A673 (cell line): ENCODE measurements around the gene TARBP2. TPM values are rescaled to one million over a fixed set of nuclear protein-coding genes. Genes with fewer than 3 reads are reported as not detected.

Experiments used
- BruUV-seq: library from RNA; stranded (reverse); fragments of 400-500 nt; replicated peaks from 2 replicates; lab custom pipeline; 2021; lab: Mats Ljungman, UMichigan
- CTCF ChIA-PET: fragments of 300-600 bp; sonication (Branson Sonifier 250); formaldehyde crosslinking; loops from one replicate; lab custom pipeline; 2022; ENCODE audit warnings: antibody characterized with exemption; lab: Charles Lee
- POLR2A ChIA-PET: fragments of 300-600 bp; sonication (Branson Sonifier 250); formaldehyde crosslinking; loops from one replicate; lab custom pipeline; 2022; ENCODE audit warnings: antibody characterized with exemption; ENCODE audit not compliant: low non-redundant PET; lab: Charles Lee
- DNase-seq: peaks from one replicate; pipeline ENCODE4 v3.0.0-alpha.2; 2015; ENCODE audit warnings: low spot score
- H3K27ac ChIP-seq: fragments of 200-600 bp; sonication (generic); 2 replicates; pipeline ENCODE4 v1.5.1; 2016; ENCODE audit warnings: mixed run types, low read depth, mild to moderate bottlenecking, mixed read lengths, antibody characterized with exemption, low read length; ENCODE audit not compliant: poor library complexity, severe bottlenecking
- H3K27me3 ChIP-seq: fragments of 200-600 bp; sonication (generic); replicated peaks from 2 replicates; pipeline ENCODE4 v1.6.1; 2017; ENCODE audit warnings: mixed run types, low read depth, mild to moderate bottlenecking, mixed read lengths, antibody characterized with exemption, low read length; ENCODE audit not compliant: insufficient read depth, poor library complexity
- H3K36me3 ChIP-seq: fragments of 200-600 bp; sonication (generic); 2 replicates; pipeline ENCODE4 v1.6.1; 2016; ENCODE audit warnings: mixed run types, mild to moderate bottlenecking, mixed read lengths, antibody characterized with exemption, low read length; ENCODE audit not compliant: insufficient read depth, poor library complexity, severe bottlenecking
- H3K4me1 ChIP-seq: fragments of 200-600 bp; sonication (generic); 2 replicates; pipeline ENCODE4 v1.6.1; 2017; ENCODE audit warnings: mixed run types, mild to moderate bottlenecking, mixed read lengths, antibody characterized with exemption, low read length; ENCODE audit not compliant: insufficient read depth, poor library complexity, severe bottlenecking
- H3K4me3 ChIP-seq: fragments of 200-600 bp; sonication (generic); 2 replicates; pipeline ENCODE4 v1.5.1; 2016; ENCODE audit warnings: low read depth, mixed run types, mild to moderate bottlenecking, mixed read lengths, low read length; ENCODE audit not compliant: poor library complexity, severe bottlenecking
- H3K9me3 ChIP-seq: fragments of 200-600 bp; sonication (generic); 2 replicates; pipeline ENCODE4 v1.6.1; 2016; ENCODE audit warnings: mixed run types, low read depth, mild to moderate bottlenecking, mixed read lengths, antibody characterized with exemption, low read length; ENCODE audit not compliant: poor library complexity, severe bottlenecking
- EZH2 ChIP-seq: fragments of 200-600 bp; sonication (generic); IDR thresholded peaks from 2 replicates; pipeline ENCODE4 v1.6.1; 2017; ENCODE audit warnings: borderline replicate concordance, low read depth, mild to moderate bottlenecking, mixed read lengths, antibody characterized with exemption, low read length; ENCODE audit not compliant: poor library complexity, severe bottlenecking
- intact Hi-C: fragments of 100-400 bp; cut with micrococcal nuclease; formaldehyde crosslinking; loops from one replicate; pipeline ENCODE4 v1.10.0; 2022; ENCODE audit not compliant: unreplicated experiment
- total RNA-seq: library from RNA; stranded (reverse); gene quantifications from 2 replicates; pipeline ENCODE4 v1.2.3, GENCODE V29; 2021
- TF ChIP-seq, protein P1 (sequence below): fragments of 300-800, 200-600 bp; sonication (generic); conservative IDR thresholded peaks from 2 replicates; pipeline ENCODE4 v1.5.1; 2017; ENCODE audit warnings: low read depth, mild to moderate bottlenecking, antibody characterized with exemption, low read length, moderate library complexity, mixed read lengths

Gene TARBP2
- total RNA-seq, 1 experiment from 2014 or later: 70.9 TPM

DNA sequence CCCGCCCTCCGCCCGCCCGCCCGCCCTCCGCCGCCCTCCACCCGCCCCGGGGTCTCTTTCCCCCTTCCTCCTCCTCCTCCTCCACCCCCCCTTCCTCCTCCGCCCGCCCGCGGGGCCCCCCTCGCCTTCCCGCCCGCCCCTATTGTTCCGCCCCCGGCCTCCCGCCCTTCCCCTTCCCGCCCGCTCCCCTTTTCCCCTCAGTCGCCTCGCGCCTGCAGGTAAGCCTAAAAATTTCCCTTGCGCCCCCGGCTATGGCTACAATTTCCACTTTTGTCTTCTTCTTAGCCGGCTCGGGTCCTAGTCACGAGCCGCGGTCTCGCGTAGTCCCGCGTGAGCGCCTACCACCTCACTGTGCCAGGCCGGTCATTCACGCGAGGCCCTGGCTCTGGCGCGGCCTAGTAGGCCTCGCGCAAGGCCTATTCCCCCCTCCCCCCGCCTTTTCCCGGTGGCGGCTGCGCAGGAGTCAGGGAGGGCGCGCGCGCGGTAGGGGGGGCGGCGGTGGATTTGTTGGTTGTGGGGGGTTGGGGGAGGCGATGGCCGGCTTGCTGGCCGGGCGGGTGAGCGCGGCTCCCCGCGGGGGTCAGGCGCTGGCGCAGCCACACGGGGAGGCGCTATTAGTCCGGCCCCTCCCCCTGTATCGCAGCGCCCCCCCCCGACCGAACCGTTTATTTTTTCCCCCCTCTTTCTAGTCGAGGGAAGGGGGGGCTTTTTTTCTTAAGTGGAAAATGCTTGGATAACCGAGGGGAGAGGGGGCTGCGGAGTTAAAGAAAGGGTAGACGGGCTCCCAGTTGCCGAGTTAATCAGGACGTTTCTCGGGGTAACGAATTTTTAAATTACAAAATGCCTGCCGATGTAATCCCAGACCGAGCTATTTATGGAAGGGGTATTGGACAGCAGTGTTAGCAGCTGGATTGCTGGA is 48.7 kb upstream of the TARBP2 start:
- no TSS peak for BruUV-seq
- H3K36me3 ChIP-seq: peaks cover 40% of the 10 kb centered on the region
- H3K27ac ChIP-seq: peak overlapping the region; percentile 99
- no peaks in the 10 kb centered on the region for H3K9me3 ChIP-seq
- peak overlapping the region; percentile 94 for H3K4me3 ChIP-seq
- intact Hi-C loops: no loop called here
- TF ChIP-seq EZH2: no peak
- TF ChIP-seq, protein P1, sequence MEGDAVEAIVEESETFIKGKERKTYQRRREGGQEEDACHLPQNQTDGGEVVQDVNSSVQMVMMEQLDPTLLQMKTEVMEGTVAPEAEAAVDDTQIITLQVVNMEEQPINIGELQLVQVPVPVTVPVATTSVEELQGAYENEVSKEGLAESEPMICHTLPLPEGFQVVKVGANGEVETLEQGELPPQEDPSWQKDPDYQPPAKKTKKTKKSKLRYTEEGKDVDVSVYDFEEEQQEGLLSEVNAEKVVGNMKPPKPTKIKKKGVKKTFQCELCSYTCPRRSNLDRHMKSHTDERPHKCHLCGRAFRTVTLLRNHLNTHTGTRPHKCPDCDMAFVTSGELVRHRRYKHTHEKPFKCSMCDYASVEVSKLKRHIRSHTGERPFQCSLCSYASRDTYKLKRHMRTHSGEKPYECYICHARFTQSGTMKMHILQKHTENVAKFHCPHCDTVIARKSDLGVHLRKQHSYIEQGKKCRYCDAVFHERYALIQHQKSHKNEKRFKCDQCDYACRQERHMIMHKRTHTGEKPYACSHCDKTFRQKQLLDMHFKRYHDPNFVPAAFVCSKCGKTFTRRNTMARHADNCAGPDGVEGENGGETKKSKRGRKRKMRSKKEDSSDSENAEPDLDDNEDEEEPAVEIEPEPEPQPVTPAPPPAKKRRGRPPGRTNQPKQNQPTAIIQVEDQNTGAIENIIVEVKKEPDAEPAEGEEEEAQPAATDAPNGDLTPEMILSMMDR: peak; percentile 55
- ChIA-PET POLR2A (no interaction called here), CTCF (no interaction called here)
- peaks cover 18% of the 10 kb centered on the region for H3K4me1 ChIP-seq
- H3K27me3 ChIP-seq: no peaks in the 10 kb centered on the region
- DNase-seq: peak; percentile 84

DNA sequence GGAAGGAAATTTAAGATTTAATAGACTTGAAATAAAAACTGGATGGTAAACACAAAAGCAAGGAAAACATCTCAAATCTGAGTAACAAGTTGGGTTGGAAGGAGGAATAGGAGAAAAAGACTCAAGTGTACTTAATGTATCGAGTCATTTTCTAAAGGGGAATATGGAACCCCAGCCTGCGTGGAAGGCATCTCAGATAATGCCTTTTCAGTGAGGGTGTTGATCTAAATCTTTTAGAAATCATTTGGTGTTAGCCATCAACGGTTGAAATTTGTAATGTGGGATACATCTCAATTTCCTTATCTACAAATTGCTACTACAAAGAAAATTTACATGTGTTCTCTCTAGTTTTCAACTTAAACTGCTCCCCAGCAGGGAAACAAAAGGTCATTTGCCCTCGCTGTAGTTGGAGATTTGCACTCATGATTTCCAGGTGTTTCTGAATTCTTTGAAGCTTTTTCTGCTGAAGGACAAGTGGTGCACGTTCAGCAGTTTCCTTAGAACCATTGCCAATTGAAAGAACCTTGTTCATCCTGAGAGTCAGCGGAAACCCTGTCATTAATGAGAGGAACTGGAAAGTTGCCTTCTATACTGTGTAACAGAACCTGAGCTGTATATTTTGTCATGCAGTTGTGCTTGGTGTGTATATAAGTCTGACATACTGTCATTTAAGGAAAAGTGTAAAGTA is 47.0 kb upstream of the TARBP2 start:
- Histone ChIP-seq H3K9me3 (no peaks in the 10 kb centered on the region), H3K27me3 (no peaks in the 10 kb centered on the region), H3K27ac (no peak overlapping the region), H3K4me1 (peaks cover 18% of the 10 kb centered on the region), H3K36me3 (peaks cover 57% of the 10 kb centered on the region), H3K4me3 (peak overlapping the region; percentile 94)
- POLR2A ChIA-PET: no interaction called here
- DNase-seq: no peak
- intact Hi-C loops: no loop called here
- CTCF ChIA-PET: no interaction called here
- TF ChIP-seq EZH2: no peak
- TF ChIP-seq, protein P1: no peak
- no TSS peak for BruUV-seq

- CTCF ChIA-PET: no interaction called here
- TF ChIP-seq, protein P1: no peak
- no peak for TF ChIP-seq EZH2
- H3K36me3 ChIP-seq: peaks cover 63% of the 10 kb centered on the region
- H3K9me3 ChIP-seq: no peaks in the 10 kb centered on the region
- H3K27me3 ChIP-seq: no peaks in the 10 kb centered on the region
- no peak overlapping the region for H3K27ac ChIP-seq
- no peak for DNase-seq
- POLR2A ChIA-PET: no interaction called here
- no peak overlapping the region for H3K4me3 ChIP-seq
- BruUV-seq: no TSS peak
- peaks cover 19% of the 10 kb centered on the region for H3K4me1 ChIP-seq
- intact Hi-C loops: no loop called here
Observed at GRCh38 chr12:53454707-53455106, 46.4 kb upstream of the TARBP2 start.
